K562 (cell line): ENCODE measurements around the gene DTNB. TPM values are rescaled to one million over a fixed set of nuclear protein-coding genes. Genes with fewer than 3 reads are reported as not detected.

Experiments
- ATAC-seq: fragments of 200-7000 bp; cut with Tn5 transposase; 3 replicates; pipeline ENCODE4 v1.9.1; 2020; ENCODE audit warnings: moderate library complexity
- BruUV-seq: library from RNA; stranded (reverse); fragments of 400-500 nt; replicated peaks from 2 replicates; lab custom pipeline; 2021; lab: Mats Ljungman, UMichigan
- CTCF ChIA-PET: fragments of 300-600 bp; formaldehyde crosslinking; extraction: SDS; loops from one replicate; lab custom pipeline; 2021; ENCODE audit warnings: low intra/inter-chr PET ratio; lab: Yijun Ruan, JAX
- POLR2A ChIA-PET: fragments of 300-600, 350-650 bp; sonication (Branson Sonifier 250); formaldehyde crosslinking; extraction: SDS; loops from one replicate; lab custom pipeline; 2021; ENCODE audit warnings: antibody characterized with exemption, inconsistent platforms; lab: Yijun Ruan, JAX
- DNase-seq, 4 experiments: peaks; one replicate each; pipeline versions ENCODE4 v3.0.0 to v3.0.0-alpha.2; 2011 to 2018; ENCODE audit warnings: low spot score in 3 of 4, mixed read lengths in 3 of 4; ENCODE audit errors: extremely low read depth in 1 of 4
- FAIRE-seq: peaks from 2 replicates; lab custom pipeline; 2011; peaks lifted over from hg19 to GRCh38; lab: Jason Lieb, UNC
- H2AFZ ChIP-seq: 2 replicates; pipeline ENCODE4 v1.6.0; 2011; ENCODE audit warnings: low read depth, low read length, control low read depth, inconsistent platforms
- H3K27ac ChIP-seq: fragments of 200-600 bp; 3 replicates; pipeline ENCODE4 v1.8.0; 2011; ENCODE audit warnings: low read depth, mild to moderate bottlenecking, control low read depth, inconsistent platforms, low read length, moderate library complexity, mixed read lengths; ENCODE audit errors: extremely low read depth
- H3K27me3 ChIP-seq, 2 experiments: fragments of 300-600 bp in 1 of 2; 2 replicates in 1 of 2; 3 replicates in 1 of 2; pipeline versions ENCODE4 v1.6.0 to v1.8.0; 2011; ENCODE audit warnings: inconsistent platforms in 2 of 2, low read length in 2 of 2, mild to moderate bottlenecking in 1 of 2, mixed read lengths in 1 of 2, moderate library complexity in 1 of 2; ENCODE audit not compliant: control insufficient read depth in 2 of 2, insufficient read depth in 2 of 2
- H3K36me3 ChIP-seq: fragments of 300-600 bp; 3 replicates; pipeline ENCODE4 v1.8.0; 2011; ENCODE audit warnings: mild to moderate bottlenecking, low read length, inconsistent platforms; ENCODE audit not compliant: control insufficient read depth, insufficient read depth
- H3K4me1 ChIP-seq, 2 experiments: fragments of 200-600 bp in 1 of 2; replicated peaks in 1 of 2; 2 replicates in 1 of 2; 3 replicates in 1 of 2; pipeline versions ENCODE4 v1.5.1 to v1.8.0; 2011; ENCODE audit warnings: inconsistent platforms in 2 of 2, low read length in 2 of 2, mild to moderate bottlenecking in 1 of 2, mixed read lengths in 1 of 2, moderate library complexity in 1 of 2; ENCODE audit not compliant: control insufficient read depth in 2 of 2, insufficient read depth in 2 of 2
- H3K4me2 ChIP-seq: 2 replicates; pipeline ENCODE4 v1.6.1; 2011; ENCODE audit warnings: low read length, control low read depth, inconsistent platforms, mixed read lengths; ENCODE audit not compliant: insufficient read depth
- H3K4me3 ChIP-seq: fragments of 200-600 bp; sonication (generic), shearing (Covaris generic); 2 replicates; pipeline ENCODE4 v1.5.1; 2016; ENCODE audit warnings: control low read depth, inconsistent platforms
- H3K79me2 ChIP-seq: fragments of 200-600 bp; 3 replicates; pipeline ENCODE4 v1.8.0; 2011; ENCODE audit warnings: low read length, inconsistent platforms; ENCODE audit not compliant: control insufficient read depth, insufficient read depth
- H3K9ac ChIP-seq, 2 experiments: 2 replicates each; pipeline versions ENCODE4 v1.6.0 to v1.6.1; 2011; ENCODE audit warnings: low read depth in 2 of 2, low read length in 2 of 2, control low read depth in 1 of 2, inconsistent platforms in 1 of 2, mild to moderate bottlenecking in 1 of 2, mixed read lengths in 1 of 2; ENCODE audit not compliant: insufficient read depth in 1 of 2
- H3K9me1 ChIP-seq: one replicate; pipeline ENCODE4 v1.6.0; 2011; ENCODE audit warnings: inconsistent platforms, mild to moderate bottlenecking, low read length, moderate library complexity; ENCODE audit not compliant: control insufficient read depth, insufficient read depth
- H3K9me3 ChIP-seq: replicated peaks from 2 replicates; pipeline ENCODE4 v1.5.1; 2011; ENCODE audit warnings: low read depth, low read length, inconsistent platforms; ENCODE audit not compliant: control insufficient read depth, insufficient read depth
- H4K20me1 ChIP-seq: replicated peaks from 2 replicates; pipeline ENCODE4 v1.6.1; 2011; ENCODE audit warnings: low read length, inconsistent platforms, mixed read lengths; ENCODE audit not compliant: control insufficient read depth, insufficient read depth
- ADNP ChIP-seq: fragments of 200-800 bp; sonication (Bioruptor generic); IDR thresholded peaks from 2 replicates; pipeline ENCODE4 v1.6.1; 2016; ENCODE audit warnings: missing genetic modification characterization, missing compliant biosample characterization
- BCOR ChIP-seq: fragments of 450-650 bp; IDR thresholded peaks from 2 replicates; pipeline ENCODE4 v1.6.1; 2016
- GTF2E2 ChIP-seq: fragments of 200-800 bp; sonication (Bioruptor generic); IDR thresholded peaks from 2 replicates; pipeline ENCODE4 v1.6.1; 2016; ENCODE audit warnings: missing genetic modification characterization, missing compliant biosample characterization
- HNRNPK ChIP-seq: fragments of 200-400 bp; formaldehyde crosslinking; IDR thresholded peaks from one replicate; pipeline ENCODE4 v1.6.1; 2018; ENCODE audit warnings: mild to moderate bottlenecking, low read depth, low read length; ENCODE audit not compliant: poor library complexity, severe bottlenecking
- KDM1A ChIP-seq, 2 experiments: fragments of 450-650 bp; IDR thresholded peaks; 2 replicates each; pipeline ENCODE4 v1.6.1; 2016; ENCODE audit warnings: mild to moderate bottlenecking in 2 of 2
- LARP7 ChIP-seq: fragments of 450-650 bp; IDR thresholded peaks from 2 replicates; pipeline ENCODE4 v1.6.1; 2016
- RBM25 ChIP-seq: fragments of 200-400 bp; formaldehyde crosslinking; IDR thresholded peaks from 2 replicates; pipeline ENCODE4 v1.6.1; 2018; ENCODE audit warnings: low read length, low read depth, moderate library complexity; ENCODE audit not compliant: severe bottlenecking
- SMAD1 ChIP-seq: fragments of 150-350 bp; IDR thresholded peaks from 2 replicates; pipeline ENCODE4 v1.6.1; 2014; ENCODE audit warnings: low read length, low read depth; ENCODE audit not compliant: partially characterized antibody
- SREBF2 ChIP-seq: sonication (generic); formaldehyde crosslinking; IDR thresholded peaks from 2 replicates; pipeline ENCODE4 v1.4.0; 2020; ENCODE audit warnings: mild to moderate bottlenecking, missing genetic modification reagents
- WGBS: fragments of 100-300 bp; shearing (Covaris generic); methylation state at CpG from one replicate; pipeline ENCODE4 v1.1.6; 2016; ENCODE audit warnings: low coverage, mixed read lengths; ENCODE audit not compliant: insufficient coverage; ENCODE audit errors: missing lambda C conversion rate; 5-methylcytosine and 5-hydroxymethylcytosine counted together
- in situ Hi-C: fragments of 300-500 bp; cut with MboI; formaldehyde crosslinking; loops from 4 replicates; pipeline ENCODE4 v1.15.0; 2018; ENCODE audit warnings: inconsistent platforms, mixed read lengths
- intact Hi-C: fragments of 100-400 bp; cut with micrococcal nuclease; formaldehyde crosslinking; loops from 2 replicates; pipeline ENCODE4 v1.14.2; 2022
- polyA plus RNA-seq, 8 experiments: library from polyadenylated mRNA; depleted of rRNA in 4 of 8; stranded (reverse) in 5 of 8; unstranded in 3 of 8; fragments of >200 nt; fragmentation: Nextera tagmentation in 2 of 8; fragmentation: Illumina TruSeq in 1 of 8; extraction: Ambion mirVana in 2 of 8; extraction: Trizol in 1 of 8; gene quantifications; 2 replicates each; pipeline versions ENCODE4 v1.2.1 to v1.2.3, GENCODE V29; 2011 to 2014; ENCODE audit warnings: inconsistent platforms in 1 of 8, missing spikeins in 1 of 8
- total RNA-seq, 7 experiments: library from RNA; depleted of rRNA in 6 of 7; stranded (reverse); fragments of >200 nt in 6 of 7; fragmentation: Illumina TruSeq in 2 of 7; extraction: Trizol in 2 of 7; gene quantifications; 2 replicates each; pipeline versions ENCODE4 v1.2.1 to v1.2.3, GENCODE V29; 2011 to 2021; ENCODE audit warnings: low replicate concordance in 1 of 7
- TF ChIP-seq, protein P1 (sequence below): fragments of 250-450 bp; sonication (Bioruptor Pico); IDR thresholded peaks from 2 replicates; pipeline ENCODE4 v1.4.0; 2020
- TF ChIP-seq, protein P2 (sequence below): fragments of 450-650 bp; IDR thresholded peaks from 2 replicates; pipeline ENCODE4 v1.7.1; 2018; ENCODE audit warnings: mild to moderate bottlenecking, low read depth; ENCODE audit not compliant: partially characterized antibody
- TF ChIP-seq, protein P3 (sequence below): sonication (generic); formaldehyde crosslinking; IDR thresholded peaks from 2 replicates; pipeline ENCODE4 v1.8.0; 2023; ENCODE audit warnings: missing genetic modification reagents, mild to moderate bottlenecking, borderline replicate concordance

The DTNB gene
- total and polyA plus RNA-seq, 9 of the 15 experiments (the other 6 are each of a cell fraction or from before 2014, with no cell fraction given) = 0.18 to 2.0 (median 0.77) TPM; not detected in 2

DNA sequence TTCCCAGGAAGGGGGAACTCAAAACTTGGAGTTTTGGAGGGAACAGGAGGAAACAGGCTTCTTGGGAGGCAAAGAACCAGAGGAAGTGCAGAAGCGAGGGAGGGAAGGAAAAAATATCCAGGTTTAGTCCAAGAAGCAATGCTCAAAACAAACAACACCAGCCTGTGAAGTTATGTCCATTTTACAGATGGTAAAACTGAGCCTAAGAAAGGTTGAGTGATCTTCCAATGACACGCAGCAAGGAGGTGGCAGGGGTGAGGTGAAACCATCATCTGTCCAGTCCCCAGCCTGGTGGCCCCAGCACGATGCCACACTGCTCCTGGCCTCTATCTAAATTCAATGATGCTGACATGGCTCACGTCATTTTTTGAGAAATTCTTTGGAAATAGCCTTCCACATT lies 342.4 kb downstream of the DTNB start:
- POLR2A ChIA-PET = no interaction called here
- no peaks in the 10 kb centered on the region for H3K79me2 ChIP-seq
- TF ChIP-seq, protein P1, sequence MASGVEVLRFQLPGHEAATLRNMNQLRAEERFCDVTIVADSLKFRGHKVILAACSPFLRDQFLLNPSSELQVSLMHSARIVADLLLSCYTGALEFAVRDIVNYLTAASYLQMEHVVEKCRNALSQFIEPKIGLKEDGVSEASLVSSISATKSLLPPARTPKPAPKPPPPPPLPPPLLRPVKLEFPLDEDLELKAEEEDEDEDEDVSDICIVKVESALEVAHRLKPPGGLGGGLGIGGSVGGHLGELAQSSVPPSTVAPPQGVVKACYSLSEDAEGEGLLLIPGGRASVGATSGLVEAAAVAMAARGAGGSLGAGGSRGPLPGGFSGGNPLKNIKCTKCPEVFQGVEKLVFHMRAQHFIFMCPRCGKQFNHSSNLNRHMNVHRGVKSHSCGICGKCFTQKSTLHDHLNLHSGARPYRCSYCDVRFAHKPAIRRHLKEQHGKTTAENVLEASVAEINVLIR (CRISPR knock-in tag) = no peak
- TF ChIP-seq, protein P2, sequence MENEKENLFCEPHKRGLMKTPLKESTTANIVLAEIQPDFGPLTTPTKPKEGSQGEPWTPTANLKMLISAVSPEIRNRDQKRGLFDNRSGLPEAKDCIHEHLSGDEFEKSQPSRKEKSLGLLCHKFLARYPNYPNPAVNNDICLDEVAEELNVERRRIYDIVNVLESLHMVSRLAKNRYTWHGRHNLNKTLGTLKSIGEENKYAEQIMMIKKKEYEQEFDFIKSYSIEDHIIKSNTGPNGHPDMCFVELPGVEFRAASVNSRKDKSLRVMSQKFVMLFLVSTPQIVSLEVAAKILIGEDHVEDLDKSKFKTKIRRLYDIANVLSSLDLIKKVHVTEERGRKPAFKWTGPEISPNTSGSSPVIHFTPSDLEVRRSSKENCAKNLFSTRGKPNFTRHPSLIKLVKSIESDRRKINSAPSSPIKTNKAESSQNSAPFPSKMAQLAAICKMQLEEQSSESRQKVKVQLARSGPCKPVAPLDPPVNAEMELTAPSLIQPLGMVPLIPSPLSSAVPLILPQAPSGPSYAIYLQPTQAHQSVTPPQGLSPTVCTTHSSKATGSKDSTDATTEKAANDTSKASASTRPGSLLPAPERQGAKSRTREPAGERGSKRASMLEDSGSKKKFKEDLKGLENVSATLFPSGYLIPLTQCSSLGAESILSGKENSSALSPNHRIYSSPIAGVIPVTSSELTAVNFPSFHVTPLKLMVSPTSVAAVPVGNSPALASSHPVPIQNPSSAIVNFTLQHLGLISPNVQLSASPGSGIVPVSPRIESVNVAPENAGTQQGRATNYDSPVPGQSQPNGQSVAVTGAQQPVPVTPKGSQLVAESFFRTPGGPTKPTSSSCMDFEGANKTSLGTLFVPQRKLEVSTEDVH = no peak
- TF ChIP-seq BCOR = 0 out of 2 replicates have a peak, but pooled peaks have one; percentile 29
- TF ChIP-seq GTF2E2 (tag) = no peak
- TF ChIP-seq SREBF2 (CRISPR knock-in tag) = no peak
- peak; percentile 66 for TF ChIP-seq RBM25
- TF ChIP-seq SMAD1 = no peak
- TF ChIP-seq, protein P3, sequence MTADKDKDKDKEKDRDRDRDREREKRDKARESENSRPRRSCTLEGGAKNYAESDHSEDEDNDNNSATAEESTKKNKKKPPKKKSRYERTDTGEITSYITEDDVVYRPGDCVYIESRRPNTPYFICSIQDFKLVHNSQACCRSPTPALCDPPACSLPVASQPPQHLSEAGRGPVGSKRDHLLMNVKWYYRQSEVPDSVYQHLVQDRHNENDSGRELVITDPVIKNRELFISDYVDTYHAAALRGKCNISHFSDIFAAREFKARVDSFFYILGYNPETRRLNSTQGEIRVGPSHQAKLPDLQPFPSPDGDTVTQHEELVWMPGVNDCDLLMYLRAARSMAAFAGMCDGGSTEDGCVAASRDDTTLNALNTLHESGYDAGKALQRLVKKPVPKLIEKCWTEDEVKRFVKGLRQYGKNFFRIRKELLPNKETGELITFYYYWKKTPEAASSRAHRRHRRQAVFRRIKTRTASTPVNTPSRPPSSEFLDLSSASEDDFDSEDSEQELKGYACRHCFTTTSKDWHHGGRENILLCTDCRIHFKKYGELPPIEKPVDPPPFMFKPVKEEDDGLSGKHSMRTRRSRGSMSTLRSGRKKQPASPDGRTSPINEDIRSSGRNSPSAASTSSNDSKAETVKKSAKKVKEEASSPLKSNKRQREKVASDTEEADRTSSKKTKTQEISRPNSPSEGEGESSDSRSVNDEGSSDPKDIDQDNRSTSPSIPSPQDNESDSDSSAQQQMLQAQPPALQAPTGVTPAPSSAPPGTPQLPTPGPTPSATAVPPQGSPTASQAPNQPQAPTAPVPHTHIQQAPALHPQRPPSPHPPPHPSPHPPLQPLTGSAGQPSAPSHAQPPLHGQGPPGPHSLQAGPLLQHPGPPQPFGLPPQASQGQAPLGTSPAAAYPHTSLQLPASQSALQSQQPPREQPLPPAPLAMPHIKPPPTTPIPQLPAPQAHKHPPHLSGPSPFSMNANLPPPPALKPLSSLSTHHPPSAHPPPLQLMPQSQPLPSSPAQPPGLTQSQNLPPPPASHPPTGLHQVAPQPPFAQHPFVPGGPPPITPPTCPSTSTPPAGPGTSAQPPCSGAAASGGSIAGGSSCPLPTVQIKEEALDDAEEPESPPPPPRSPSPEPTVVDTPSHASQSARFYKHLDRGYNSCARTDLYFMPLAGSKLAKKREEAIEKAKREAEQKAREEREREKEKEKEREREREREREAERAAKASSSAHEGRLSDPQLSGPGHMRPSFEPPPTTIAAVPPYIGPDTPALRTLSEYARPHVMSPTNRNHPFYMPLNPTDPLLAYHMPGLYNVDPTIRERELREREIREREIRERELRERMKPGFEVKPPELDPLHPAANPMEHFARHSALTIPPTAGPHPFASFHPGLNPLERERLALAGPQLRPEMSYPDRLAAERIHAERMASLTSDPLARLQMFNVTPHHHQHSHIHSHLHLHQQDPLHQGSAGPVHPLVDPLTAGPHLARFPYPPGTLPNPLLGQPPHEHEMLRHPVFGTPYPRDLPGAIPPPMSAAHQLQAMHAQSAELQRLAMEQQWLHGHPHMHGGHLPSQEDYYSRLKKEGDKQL = no peak
- TF ChIP-seq HNRNPK = no peak
- TF ChIP-seq KDM1A (IDR thresholded peaks at IDR 0.05) = peak in 1 of 2 experiments; percentile 41; a peak in 1 of 4 replicates
- TF ChIP-seq LARP7 = no peak
- TF ChIP-seq ADNP (tag) = peak; percentile 44; the same call in 1 of the 2 replicates

More for the DNA sequence above, 342.4 kb downstream of the DTNB start:
- Histone ChIP-seq H3K27ac (no peak overlapping the region), H3K9me1 (no peaks in the 10 kb centered on the region), H3K9me3 (no peaks in the 10 kb centered on the region; the same call in 1 of the 2 replicates), H2AFZ (no peak overlapping the region), H3K4me2 (no peak overlapping the region), H3K4me3 (no peak overlapping the region), H3K36me3 (no peaks in the 10 kb centered on the region), H3K27me3 (peaks cover 53 to 76% of the 10 kb centered on the region in 2 experiments; a peak in 4 of 5 replicates), H4K20me1 (peaks cover 22% of the 10 kb centered on the region; the same call in 1 of the 2 replicates), H3K4me1 (no peaks in the 10 kb centered on the region; a peak in 1 of 5 replicates), H3K9ac (no peak overlapping the region)
- no TSS peak for BruUV-seq
- 3% methylated on average over 4 of the region's 4 CpGs for WGBS
- CTCF ChIA-PET = no interaction called here
- FAIRE-seq (no peak), ATAC-seq (no peak), DNase-seq (no peak)
- in situ Hi-C loops (no loop called here), intact Hi-C loops (no loop called here)
